Activated naive CD4-positive, alpha-beta T cell treated with anti-CD3 and anti-CD28 coated beads, Interleukin-2, amount 50 U/mL, for 72 hours (primary cell): ENCODE data around the gene ANKRD17. TPM values are rescaled to one million over a fixed set of nuclear protein-coding genes. Genes with fewer than 3 reads are reported as not detected.
"Not testable (repeated sequence)": the region's sequence is repeated elsewhere in the genome, so short reads cannot be mapped to it uniquely, and the experiment has no call there.

Experiments used
- ATAC-seq, 2 donors: fragments of 150-1000 bp; cut with Tn5 transposase; 2 replicates each; pipeline ENCODE4 v1.10.0; 2021; ENCODE audit warnings: mild to moderate bottlenecking in 2 of 2, moderate library complexity in 2 of 2
- DNase-seq, 2 donors: peaks; one replicate each; pipeline ENCODE4 v3.0.0; 2021 to 2022; ENCODE audit warnings: low spot score in 2 of 2
- H3K27ac Mint-ChIP-seq, 2 donors: one replicate each; pipeline ENCODE4 v1.8.0; 2022; ENCODE audit warnings: mild to moderate bottlenecking in 2 of 2, mixed read lengths in 2 of 2
- H3K36me3 Mint-ChIP-seq, 2 donors: one replicate each; pipeline ENCODE4 v1.8.0; 2022; ENCODE audit warnings: mixed read lengths in 2 of 2
- H3K9me3 Mint-ChIP-seq, 2 donors: one replicate each; pipeline ENCODE4 v1.8.0; 2022; ENCODE audit warnings: mixed read lengths in 2 of 2
- total RNA-seq, 2 donors: library from RNA; stranded (reverse); gene quantifications; one replicate each; pipeline ENCODE4 v1.2.3, GENCODE V29; 2022

ANKRD17 gene, protein sequence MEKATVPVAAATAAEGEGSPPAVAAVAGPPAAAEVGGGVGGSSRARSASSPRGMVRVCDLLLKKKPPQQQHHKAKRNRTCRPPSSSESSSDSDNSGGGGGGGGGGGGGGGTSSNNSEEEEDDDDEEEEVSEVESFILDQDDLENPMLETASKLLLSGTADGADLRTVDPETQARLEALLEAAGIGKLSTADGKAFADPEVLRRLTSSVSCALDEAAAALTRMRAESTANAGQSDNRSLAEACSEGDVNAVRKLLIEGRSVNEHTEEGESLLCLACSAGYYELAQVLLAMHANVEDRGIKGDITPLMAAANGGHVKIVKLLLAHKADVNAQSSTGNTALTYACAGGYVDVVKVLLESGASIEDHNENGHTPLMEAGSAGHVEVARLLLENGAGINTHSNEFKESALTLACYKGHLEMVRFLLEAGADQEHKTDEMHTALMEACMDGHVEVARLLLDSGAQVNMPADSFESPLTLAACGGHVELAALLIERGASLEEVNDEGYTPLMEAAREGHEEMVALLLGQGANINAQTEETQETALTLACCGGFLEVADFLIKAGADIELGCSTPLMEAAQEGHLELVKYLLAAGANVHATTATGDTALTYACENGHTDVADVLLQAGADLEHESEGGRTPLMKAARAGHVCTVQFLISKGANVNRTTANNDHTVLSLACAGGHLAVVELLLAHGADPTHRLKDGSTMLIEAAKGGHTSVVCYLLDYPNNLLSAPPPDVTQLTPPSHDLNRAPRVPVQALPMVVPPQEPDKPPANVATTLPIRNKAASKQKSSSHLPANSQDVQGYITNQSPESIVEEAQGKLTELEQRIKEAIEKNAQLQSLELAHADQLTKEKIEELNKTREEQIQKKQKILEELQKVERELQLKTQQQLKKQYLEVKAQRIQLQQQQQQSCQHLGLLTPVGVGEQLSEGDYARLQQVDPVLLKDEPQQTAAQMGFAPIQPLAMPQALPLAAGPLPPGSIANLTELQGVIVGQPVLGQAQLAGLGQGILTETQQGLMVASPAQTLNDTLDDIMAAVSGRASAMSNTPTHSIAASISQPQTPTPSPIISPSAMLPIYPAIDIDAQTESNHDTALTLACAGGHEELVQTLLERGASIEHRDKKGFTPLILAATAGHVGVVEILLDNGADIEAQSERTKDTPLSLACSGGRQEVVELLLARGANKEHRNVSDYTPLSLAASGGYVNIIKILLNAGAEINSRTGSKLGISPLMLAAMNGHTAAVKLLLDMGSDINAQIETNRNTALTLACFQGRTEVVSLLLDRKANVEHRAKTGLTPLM (N-terminal part only)
- total RNA-seq, result 10 to 100 TPM; 39.1 to 73.9 TPM

DNA sequence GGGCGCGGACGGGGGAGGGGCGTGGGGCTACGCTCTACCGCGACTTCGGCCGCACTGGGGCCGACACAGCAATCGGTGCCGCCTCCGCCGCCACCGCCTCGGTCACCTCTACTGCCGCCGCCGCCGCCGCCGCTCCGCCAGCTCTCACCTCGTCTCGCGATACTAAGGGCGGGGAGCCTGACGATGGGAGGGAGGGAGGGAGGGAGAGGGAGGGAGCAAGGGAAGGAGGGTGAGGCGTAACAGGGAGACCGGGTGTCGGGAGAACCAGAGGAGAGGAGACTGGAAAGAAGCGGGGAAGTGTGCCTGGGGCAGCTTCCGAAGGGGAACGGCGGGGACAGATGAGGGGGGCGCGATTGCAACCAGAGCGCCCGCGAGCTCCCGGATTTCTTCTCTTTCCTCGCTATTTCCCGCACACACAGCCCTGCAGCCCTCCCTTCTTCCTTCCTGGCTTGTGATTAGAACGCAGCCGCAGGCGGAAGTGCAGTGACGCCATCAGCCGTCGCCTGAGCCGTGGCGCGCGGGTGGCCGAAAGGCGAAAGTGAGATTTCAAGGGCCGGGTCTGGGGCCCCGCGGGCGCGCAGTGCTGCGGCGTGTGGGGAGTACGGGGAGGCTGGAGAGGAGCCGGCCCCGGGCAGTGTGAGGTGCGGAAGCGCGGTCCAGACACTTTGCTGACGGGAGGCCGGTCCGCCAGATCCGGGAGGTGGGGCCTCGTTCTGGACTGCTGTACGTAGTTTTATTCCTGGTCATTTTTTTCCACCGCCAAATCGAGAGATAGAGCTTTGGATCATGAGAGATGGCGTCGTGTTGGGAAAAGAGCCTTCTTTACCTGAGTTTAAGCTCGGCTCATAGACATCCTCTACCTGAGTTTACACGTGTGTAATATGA, at the start of gene ANKRD17:
TSS of gene ANKRD17 (minus strand) at position 113 of the 885 bp plus-strand sequence. CDS start 130 bp downstream, outside the sequence.
- ATAC-seq, result peak; percentile 83 to 86
- no peaks in the 10 kb centered on the region for H3K9me3 Mint-ChIP-seq

DNA sequence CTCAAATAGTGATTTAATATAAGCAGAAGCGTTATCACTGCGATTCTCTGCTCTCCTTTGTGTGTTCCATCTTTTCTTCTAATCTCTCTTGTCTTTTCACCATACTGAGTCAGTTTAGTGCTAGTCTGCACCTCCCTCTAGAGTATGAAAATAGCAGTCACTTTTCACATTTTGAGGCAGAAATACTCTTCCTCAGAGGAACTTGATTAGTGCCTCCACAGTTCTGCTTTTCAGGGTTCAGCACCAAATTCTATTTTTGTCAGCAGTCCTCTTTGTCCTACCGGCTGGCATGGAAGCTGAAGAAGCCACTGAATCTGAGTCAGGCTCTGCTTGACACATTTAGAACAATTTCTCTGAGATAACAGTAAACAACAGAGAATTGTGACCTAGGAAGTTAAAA, 49.7 kb upstream of the ANKRD17 start:
- no peak overlapping the region for H3K27ac Mint-ChIP-seq
- H3K9me3 Mint-ChIP-seq, result no peaks in the 10 kb centered on the region
- ATAC-seq (no peak), DNase-seq (no peak)
- H3K36me3 Mint-ChIP-seq, result no peaks in the 10 kb centered on the region

More for the DNA sequence above, at the start of gene ANKRD17:
- Mint-ChIP-seq H3K36me3 (peaks cover 32 to 41% of the 10 kb centered on the region in 2 donors), H3K27ac (peak within 1 kb of the TSS; percentile 97 to 99)
- peak; percentile 88 to 92 for DNase-seq

DNA sequence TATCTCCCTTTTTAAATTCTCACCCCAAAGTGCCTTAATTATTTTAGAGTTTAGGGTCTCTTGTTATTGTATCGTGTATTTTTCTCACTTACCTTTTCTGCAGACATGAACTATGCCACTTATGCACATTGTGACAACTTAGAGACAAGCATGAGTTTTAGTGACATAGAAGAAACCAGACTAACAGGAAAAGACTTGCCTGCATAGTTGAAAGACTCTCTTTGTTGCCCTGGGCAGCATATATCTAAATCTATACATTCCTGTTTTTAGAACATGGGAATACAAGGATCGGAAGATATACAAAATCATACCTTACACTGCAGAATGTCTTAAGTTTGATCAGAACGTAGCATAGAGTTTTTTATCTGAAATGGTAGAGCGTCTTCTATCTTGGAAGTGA, 45.1 kb upstream of the ANKRD17 start:
- DNase-seq (no peak), ATAC-seq (no peak)
- H3K9me3 Mint-ChIP-seq, result peaks cover 6 to 15% of the 10 kb centered on the region in 2 donors
- H3K27ac Mint-ChIP-seq, result no peak overlapping the region
- peaks cover 0 to 11% of the 10 kb centered on the region in 2 donors for H3K36me3 Mint-ChIP-seq

DNA sequence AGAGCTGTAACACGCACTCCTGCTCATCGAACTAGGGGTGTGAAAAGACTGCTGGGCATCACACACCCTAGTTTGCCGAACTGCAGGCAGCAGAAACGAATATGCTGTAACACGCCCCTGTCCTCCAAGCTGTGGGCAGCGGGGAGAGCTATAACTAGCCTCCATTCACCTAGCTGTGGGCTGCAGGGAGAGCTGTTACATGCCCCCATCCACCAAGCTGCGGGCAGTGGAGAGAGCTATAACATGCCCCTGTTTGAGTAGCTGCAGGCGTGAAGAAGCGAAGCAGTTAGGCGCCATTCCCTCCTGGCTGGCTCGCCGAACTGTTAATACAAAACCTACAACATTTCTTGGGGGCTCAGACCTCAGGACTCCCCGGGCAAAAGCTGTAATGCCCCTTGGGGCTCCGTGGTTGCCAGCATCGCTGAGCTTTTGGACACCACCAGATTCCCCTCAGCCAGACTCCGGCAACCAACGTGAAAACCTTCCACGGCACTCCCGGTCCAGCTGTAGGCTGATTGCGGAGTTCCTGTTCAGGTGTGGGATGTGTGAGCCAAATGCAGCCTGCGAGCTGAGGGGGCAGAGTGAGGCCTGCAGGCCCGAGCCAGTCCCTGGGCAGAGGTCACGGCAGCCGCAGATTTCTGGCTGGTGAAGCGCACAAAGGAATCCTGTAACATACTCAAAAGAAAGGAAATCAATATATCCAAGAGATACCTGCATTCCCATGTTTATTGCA, 41.1 kb upstream of the ANKRD17 start:
- no peak for ATAC-seq
- DNase-seq, result no peak
- Mint-ChIP-seq H3K9me3 (peaks cover 24 to 28% of the 10 kb centered on the region in 2 donors), H3K27ac (no peak overlapping the region), H3K36me3 (peaks cover 0 to 33% of the 10 kb centered on the region in 2 donors)

DNA sequence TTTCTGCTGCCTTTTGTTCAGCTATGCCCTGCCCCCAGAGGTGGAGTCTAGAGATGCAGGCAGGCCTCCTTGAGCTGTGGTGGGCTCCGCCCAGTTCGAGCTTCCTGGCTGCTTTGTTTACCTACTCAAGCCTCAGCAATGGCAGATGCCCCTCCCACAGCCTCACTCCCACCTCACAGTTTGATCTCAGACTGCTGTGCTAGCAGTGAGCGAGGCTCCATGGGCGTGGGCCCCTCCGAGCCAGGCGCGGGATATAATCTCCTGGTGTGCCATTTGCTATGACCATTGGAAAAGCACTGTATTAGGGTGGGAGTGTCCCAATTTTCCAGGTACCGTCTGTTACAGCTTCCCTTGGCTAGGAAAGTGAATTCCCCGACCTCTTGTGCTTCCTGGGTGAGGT, 34.1 kb upstream of the ANKRD17 start:
- Mint-ChIP-seq H3K36me3 (peaks cover 20 to 49% of the 10 kb centered on the region in 2 donors), H3K9me3 (peaks cover 17 to 37% of the 10 kb centered on the region in 2 donors)
- not testable (repeated sequence) for DNase-seq, ATAC-seq, H3K27ac Mint-ChIP-seq

DNA sequence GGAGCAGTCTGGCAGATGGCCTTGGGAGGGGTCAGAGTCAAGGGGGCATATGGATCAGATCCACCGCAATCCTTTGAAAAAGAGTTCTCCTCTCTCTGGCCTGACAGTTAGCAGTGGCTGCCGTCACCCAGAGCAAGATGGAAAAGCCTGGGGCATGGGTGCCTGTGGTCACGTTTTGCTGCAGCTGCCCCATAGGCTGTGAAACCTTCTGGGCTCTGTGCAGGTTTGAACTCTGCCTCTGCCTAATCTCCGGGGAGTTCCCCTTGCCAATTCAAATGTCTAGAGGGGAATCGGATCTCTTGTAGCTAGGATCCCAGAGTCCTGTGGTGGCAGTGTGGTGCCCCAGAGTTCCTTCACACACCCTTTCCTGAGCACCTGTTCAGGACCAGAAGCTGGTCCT, 23.4 kb upstream of the ANKRD17 start:
- ATAC-seq, result no peak
- Mint-ChIP-seq H3K27ac (no peak overlapping the region), H3K9me3 (peaks cover 7 to 21% of the 10 kb centered on the region in 2 donors), H3K36me3 (peaks cover 33 to 65% of the 10 kb centered on the region in 2 donors)
- DNase-seq, result no peak

DNA sequence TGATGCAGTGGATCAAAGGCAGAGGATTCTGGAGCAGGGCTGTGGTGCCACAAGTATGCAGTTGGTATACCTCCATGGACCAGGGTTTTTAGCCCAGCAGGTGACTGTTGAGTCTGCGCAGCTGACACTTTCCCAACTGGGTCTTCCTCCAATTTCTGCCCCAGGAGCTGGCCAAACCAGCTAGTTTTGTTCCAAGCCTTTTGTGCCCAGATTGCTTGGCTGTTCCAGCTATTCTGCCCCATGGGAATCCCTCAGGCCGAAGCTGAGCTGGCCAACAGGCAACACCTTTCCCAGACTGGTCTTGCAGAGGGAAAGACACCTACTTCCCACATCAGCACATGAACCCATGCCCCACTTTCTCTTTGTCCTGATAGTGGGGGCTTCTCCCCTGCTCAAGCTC, 22.8 kb upstream of the ANKRD17 start:
- Mint-ChIP-seq H3K9me3 (peaks cover 7 to 20% of the 10 kb centered on the region in 2 donors), H3K36me3 (peaks cover 31 to 59% of the 10 kb centered on the region in 2 donors), H3K27ac (no peak overlapping the region)
- DNase-seq (no peak), ATAC-seq (no peak)

DNA sequence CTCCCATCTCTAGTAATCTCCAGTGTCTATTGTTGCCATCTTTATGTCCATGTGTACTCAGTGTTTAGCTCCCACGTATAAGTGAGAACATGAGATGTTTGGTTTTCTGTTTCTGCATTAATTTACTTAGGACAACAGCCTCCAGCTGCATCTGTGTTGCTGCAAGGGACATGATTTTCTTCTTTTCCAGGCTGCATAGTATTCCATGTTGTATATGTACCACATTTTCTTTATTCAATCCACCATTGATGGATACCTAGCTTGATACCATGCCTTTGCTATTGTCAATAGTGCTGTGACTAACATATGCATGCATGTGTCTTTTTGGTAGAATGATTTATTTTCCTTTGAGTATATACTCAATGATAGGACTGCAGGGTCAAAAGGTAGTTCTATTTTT, 18.6 kb upstream of the ANKRD17 start:
- DNase-seq (no peak), ATAC-seq (no peak)
- H3K36me3 Mint-ChIP-seq, result peaks cover 20 to 38% of the 10 kb centered on the region in 2 donors
- no peak overlapping the region for H3K27ac Mint-ChIP-seq
- H3K9me3 Mint-ChIP-seq, result peaks cover 4 to 14% of the 10 kb centered on the region in 2 donors

DNA sequence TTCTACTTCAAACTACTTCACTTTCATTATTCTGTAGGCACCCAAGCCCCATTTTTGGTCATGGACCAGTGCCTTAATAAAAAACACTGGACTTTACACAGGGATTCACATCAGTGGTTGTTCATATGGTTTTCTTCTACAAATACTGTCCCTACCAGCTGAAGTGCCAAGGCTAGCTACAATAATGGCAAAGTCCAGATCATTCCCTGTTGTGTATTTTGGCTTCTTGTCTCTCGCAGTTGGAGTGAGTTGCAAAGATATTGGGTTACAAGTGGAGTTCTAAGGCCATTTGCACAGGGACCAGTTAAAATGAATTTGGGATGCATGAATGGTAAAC, 16.7 kb upstream of the ANKRD17 start:
- Mint-ChIP-seq H3K27ac (no peak overlapping the region), H3K36me3 (peaks cover 14 to 26% of the 10 kb centered on the region in 2 donors), H3K9me3 (peaks cover 4 to 14% of the 10 kb centered on the region in 2 donors)
- ATAC-seq, result no peak
- no peak for DNase-seq

DNA sequence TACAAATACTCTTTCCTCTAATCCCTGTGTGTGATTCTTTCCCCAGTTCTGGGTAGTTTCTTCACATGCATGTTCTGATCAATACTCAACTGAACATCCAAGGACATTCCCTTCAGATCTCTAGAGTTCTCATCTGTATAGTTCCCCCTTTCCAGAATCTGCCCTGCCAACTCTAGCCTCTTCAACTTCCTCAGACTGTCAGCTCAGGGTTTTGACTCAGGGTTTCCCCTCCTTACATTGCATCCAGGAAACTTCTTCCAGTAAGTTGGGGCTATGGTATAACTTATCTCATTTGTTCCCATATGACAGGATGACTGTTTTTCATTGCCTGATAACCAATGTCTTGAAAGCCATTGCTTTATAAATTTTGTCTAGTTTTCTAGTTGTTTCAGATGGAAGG, 14.2 kb upstream of the ANKRD17 start:
- peaks cover 4% of the 10 kb centered on the region in 2 donors for H3K9me3 Mint-ChIP-seq
- ATAC-seq (no peak), DNase-seq (no peak)
- H3K27ac Mint-ChIP-seq, result no peak overlapping the region
- H3K36me3 Mint-ChIP-seq, result peaks cover 1 to 5% of the 10 kb centered on the region in 2 donors

DNA sequence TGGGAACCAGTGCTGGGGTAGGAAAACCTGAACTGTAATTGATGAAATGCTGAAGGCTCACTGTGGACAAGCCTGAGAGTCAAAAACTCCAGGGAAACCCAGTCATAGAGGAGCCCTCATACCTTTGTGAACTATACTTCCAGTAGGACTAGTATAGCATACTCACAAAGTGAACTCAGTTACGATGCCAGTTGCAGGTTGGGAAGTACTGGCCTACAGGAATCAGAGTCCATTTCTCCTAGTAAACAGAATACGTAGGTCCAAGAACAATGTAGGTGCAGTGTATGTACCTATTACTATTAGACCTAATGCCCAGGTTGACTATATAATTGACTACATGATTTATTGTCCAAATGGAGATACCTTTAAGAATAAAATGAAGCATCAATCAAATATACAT, 8.5 kb upstream of the ANKRD17 start:
- no peak overlapping the region for H3K27ac Mint-ChIP-seq
- no peaks in the 10 kb centered on the region for H3K36me3 Mint-ChIP-seq
- no peak for DNase-seq
- no peak for ATAC-seq
- H3K9me3 Mint-ChIP-seq, result no peaks in the 10 kb centered on the region

DNA sequence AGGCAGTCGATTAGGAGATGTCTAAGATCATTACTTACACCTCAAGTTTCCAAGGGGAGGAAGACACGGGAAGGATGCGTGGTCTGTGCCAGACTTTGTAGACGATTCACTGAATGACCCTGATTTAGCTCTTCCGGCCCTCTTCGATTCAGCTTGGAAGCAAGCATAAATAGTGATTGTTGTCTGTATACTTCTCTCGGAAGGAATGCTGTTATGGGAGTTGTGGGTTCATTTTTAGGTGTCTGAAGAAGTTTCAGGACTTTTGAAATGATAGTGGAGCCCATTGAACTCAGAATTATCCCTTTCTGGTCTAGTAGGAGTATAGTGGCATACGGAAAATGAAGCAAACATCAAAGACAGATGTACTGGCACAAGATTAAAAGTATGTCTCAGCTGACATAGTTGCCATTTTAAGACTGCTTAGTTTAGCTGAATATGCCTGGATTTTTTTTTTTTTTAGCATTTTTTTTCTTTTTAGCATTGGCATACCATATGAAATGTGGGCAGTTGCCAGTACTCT, 1.0 kb upstream of the ANKRD17 start:
- ATAC-seq (peak; percentile 13 to 21), DNase-seq (no peak)
- Mint-ChIP-seq H3K36me3 (peaks cover 32 to 34% of the 10 kb centered on the region in 2 donors), H3K27ac (peak overlapping the region; percentile 97 to 99), H3K9me3 (no peaks in the 10 kb centered on the region)

DNA sequence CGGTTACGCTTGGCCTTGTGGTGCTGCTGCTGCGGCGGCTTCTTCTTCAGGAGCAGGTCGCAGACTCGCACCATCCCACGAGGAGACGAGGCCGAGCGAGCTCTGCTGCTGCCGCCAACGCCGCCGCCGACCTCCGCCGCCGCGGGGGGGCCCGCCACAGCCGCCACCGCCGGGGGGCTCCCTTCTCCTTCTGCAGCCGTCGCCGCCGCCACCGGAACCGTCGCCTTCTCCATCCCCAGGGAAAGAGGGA, 237 bp downstream of the ANKRD17 start:
- Mint-ChIP-seq H3K27ac (peak overlapping the region; percentile 97 to 99), H3K9me3 (no peaks in the 10 kb centered on the region), H3K36me3 (peaks cover 32 to 43% of the 10 kb centered on the region in 2 donors)
- peak in 1 of 2 donors; percentile 20 for ATAC-seq
- DNase-seq, result no peak

DNA sequence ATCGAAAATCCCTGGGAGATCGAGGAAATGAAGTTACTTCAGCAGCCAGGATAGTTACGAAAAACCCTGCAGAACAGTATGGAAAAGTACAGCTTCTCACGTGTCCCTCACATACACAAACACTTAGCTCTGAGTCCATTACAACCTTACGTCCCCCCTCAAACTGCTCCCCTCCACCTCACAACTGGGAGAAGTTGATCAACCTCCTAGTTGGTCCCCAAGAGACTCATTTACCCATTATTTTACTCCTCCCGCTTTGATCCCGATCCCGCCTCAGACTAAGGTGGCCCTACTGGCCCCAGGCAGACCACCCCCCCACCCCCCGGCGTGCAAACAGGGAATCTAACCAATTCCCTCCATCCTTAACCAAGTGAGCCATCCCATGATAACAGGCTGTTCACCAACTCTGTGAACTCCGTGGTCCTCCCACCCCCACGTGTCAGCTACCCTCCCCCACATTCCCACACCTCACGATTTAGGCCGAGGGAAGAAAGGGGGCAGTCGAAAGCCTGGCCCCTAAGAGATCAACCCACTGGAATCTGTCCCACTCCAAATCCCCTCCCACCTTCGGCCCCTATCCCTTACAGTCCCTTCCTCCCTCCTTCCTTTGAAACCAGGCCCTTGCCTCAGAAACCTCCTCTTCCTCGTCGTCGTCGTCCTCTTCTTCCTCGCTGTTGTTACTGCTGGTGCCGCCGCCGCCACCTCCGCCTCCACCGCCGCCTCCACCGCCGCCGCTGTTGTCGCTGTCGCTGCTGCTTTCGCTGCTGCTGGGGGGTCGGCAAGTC, 755 bp downstream of the ANKRD17 start:
- Mint-ChIP-seq H3K36me3 (peaks cover 32 to 49% of the 10 kb centered on the region in 2 donors), H3K9me3 (no peaks in the 10 kb centered on the region), H3K27ac (peak overlapping the region; percentile 97 to 99)
- ATAC-seq (peak; percentile 3 to 14), DNase-seq (peak in 1 of 2 donors; percentile 6)
